Esophagus muscularis mucosa (tissue), 4 donors: ENCODE data around the gene RAD18. TPM values are rescaled to one million over a fixed set of nuclear protein-coding genes. Genes with fewer than 3 reads are reported as not detected.

Experiments used
- DNase-seq: peaks from one replicate; pipeline ENCODE4 v3.0.0-alpha.2; 2017; ENCODE audit errors: extremely low spot score
- H3K27ac ChIP-seq, 4 donors: fragments of 200-600 bp; sonication (generic); replicated peaks in 1 of 4; 1 replicate in 3 of 4; 2 replicates in 1 of 4; pipeline ENCODE4 v1.5.1; 2016 to 2019; ENCODE audit warnings: mild to moderate bottlenecking in 1 of 4
- H3K27me3 ChIP-seq, 4 donors: fragments of 200-600 bp; sonication (generic); one replicate each; pipeline versions ENCODE4 v1.5.1 to v1.6.0; 2016 to 2019
- H3K36me3 ChIP-seq, 4 donors: fragments of 200-600 bp; sonication (generic); one replicate each; pipeline ENCODE4 v1.5.1; 2016 to 2019
- H3K4me1 ChIP-seq, 4 donors: fragments of 200-600 bp; sonication (generic); one replicate each; pipeline ENCODE4 v1.5.1; 2016 to 2019
- H3K4me3 ChIP-seq, 4 donors: fragments of 200-600 bp; sonication (generic); 1 replicate in 2 of 4; 2 replicates in 2 of 4; pipeline ENCODE4 v1.5.1; 2016 to 2019; ENCODE audit warnings: mild to moderate bottlenecking in 4 of 4, moderate library complexity in 1 of 4
- H3K9me3 ChIP-seq, 4 donors: fragments of 200-600 bp; sonication (generic); 1 replicate in 3 of 4; 2 replicates in 1 of 4; pipeline ENCODE4 v1.5.1; 2016 to 2019
- EP300 ChIP-seq: sonication (generic); formaldehyde crosslinking; IDR thresholded peaks from one replicate; pipeline ENCODE4 v1.6.1; 2017; ENCODE audit warnings: antibody characterized with exemption
- POLR2A ChIP-seq: fragments of 450-650 bp; IDR thresholded peaks from one replicate; pipeline ENCODE4 v1.6.1; 2017; ENCODE audit warnings: antibody characterized with exemption, moderate library complexity, mild to moderate bottlenecking, low read depth
- POLR2AphosphoS5 ChIP-seq, 2 donors: sonication (generic); formaldehyde crosslinking; IDR thresholded peaks; one replicate each; pipeline ENCODE4 v1.6.1; 2017; ENCODE audit warnings: antibody characterized with exemption in 2 of 2
- WGBS: methylation state at CpG from one replicate; pipeline ENCODE4 v1.1.5; 2018; 5-methylcytosine and 5-hydroxymethylcytosine counted together
- intact Hi-C: fragments of 100-400 bp; cut with DNase I; formaldehyde crosslinking; loops from one replicate; pipeline ENCODE4 v1.15.1; 2023
- total RNA-seq, 4 donors: library from RNA; depleted of rRNA; stranded (reverse); fragments of >200 nt; gene quantifications; one replicate each; pipeline versions ENCODE4 v1.1.0 to v1.2.1, GENCODE V29; 2016
- TF ChIP-seq, protein P1 (sequence below), 3 experiments: fragments of 200-600 bp in 2 of 3; fragments of 450-650 bp in 1 of 3; sonication (generic) in 2 of 3; IDR thresholded peaks; one replicate each; pipeline ENCODE4 v1.5.1; 2017 to 2019; ENCODE audit warnings: antibody characterized with exemption in 3 of 3, mild to moderate bottlenecking in 2 of 3, moderate library complexity in 1 of 3

Gene RAD18
- total RNA-seq, 4 donors from 2014 or later, result 3.4 to 6.6 (median 5.2) TPM

DNA sequence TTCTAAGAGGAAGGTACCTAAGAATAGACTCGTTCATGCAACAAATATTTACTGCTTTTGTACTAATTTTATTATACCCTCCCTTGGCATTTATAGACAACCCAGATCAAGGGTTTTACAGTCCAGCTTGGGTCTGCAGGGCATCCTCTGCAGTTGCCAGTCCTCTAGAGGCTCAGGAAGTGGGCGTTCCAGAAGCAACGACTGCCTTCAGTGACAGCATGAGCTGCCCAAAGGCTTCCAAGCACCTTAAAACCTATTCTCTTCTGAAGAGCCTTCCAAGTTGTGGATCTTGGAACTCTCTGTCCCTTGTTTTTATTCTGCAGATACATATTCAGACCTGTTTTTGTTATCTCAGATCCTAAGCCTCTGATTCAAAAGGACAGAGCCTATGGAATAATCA is 95.6 kb downstream of the RAD18 start:
- 91% methylated on average over 3 of the region's 3 CpGs for WGBS
- DNase-seq, result no peak
- Histone ChIP-seq H3K36me3 (no peaks in the 10 kb centered on the region), H3K27ac (no peak overlapping the region), H3K9me3 (no peaks in the 10 kb centered on the region), H3K27me3 (no peaks in the 10 kb centered on the region), H3K4me3 (no peak overlapping the region), H3K4me1 (no peaks in the 10 kb centered on the region)
- intact Hi-C loops, result no loop called here
- TF ChIP-seq EP300, result no peak
- no peak for TF ChIP-seq POLR2A
- TF ChIP-seq, protein P1, sequence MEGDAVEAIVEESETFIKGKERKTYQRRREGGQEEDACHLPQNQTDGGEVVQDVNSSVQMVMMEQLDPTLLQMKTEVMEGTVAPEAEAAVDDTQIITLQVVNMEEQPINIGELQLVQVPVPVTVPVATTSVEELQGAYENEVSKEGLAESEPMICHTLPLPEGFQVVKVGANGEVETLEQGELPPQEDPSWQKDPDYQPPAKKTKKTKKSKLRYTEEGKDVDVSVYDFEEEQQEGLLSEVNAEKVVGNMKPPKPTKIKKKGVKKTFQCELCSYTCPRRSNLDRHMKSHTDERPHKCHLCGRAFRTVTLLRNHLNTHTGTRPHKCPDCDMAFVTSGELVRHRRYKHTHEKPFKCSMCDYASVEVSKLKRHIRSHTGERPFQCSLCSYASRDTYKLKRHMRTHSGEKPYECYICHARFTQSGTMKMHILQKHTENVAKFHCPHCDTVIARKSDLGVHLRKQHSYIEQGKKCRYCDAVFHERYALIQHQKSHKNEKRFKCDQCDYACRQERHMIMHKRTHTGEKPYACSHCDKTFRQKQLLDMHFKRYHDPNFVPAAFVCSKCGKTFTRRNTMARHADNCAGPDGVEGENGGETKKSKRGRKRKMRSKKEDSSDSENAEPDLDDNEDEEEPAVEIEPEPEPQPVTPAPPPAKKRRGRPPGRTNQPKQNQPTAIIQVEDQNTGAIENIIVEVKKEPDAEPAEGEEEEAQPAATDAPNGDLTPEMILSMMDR (IDR thresholded peaks at IDR 0.05), result no peak
- TF ChIP-seq POLR2AphosphoS5 (IDR thresholded peaks at IDR 0.05), result no peak

DNA sequence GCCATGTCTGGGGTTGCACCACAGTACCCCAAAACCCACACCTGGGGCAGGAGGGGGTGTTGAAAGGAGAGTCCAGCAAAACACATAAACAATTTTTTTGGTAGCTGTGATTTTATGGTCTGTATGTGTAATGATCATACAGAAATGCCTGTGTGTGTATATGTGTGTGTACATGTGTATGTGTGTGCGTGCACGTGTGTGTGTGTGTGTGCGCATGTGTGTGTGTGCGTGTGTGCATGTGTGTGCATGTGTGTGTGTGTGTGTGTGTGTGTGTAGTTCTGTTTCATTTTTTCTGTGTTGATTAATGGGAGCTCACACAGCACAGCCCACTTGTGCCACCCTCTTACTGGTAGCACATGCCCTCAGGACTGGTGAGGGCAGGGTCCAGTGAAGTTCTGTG is 97.6 kb downstream of the RAD18 start:
- WGBS, result 90% methylated on average over 4 of the region's 4 CpGs
- TF ChIP-seq, protein P1 (IDR thresholded peaks at IDR 0.05), result no peak
- TF ChIP-seq POLR2A (no peak), EP300 (no peak), POLR2AphosphoS5 (IDR thresholded peaks at IDR 0.05) (no peak)

DNA sequence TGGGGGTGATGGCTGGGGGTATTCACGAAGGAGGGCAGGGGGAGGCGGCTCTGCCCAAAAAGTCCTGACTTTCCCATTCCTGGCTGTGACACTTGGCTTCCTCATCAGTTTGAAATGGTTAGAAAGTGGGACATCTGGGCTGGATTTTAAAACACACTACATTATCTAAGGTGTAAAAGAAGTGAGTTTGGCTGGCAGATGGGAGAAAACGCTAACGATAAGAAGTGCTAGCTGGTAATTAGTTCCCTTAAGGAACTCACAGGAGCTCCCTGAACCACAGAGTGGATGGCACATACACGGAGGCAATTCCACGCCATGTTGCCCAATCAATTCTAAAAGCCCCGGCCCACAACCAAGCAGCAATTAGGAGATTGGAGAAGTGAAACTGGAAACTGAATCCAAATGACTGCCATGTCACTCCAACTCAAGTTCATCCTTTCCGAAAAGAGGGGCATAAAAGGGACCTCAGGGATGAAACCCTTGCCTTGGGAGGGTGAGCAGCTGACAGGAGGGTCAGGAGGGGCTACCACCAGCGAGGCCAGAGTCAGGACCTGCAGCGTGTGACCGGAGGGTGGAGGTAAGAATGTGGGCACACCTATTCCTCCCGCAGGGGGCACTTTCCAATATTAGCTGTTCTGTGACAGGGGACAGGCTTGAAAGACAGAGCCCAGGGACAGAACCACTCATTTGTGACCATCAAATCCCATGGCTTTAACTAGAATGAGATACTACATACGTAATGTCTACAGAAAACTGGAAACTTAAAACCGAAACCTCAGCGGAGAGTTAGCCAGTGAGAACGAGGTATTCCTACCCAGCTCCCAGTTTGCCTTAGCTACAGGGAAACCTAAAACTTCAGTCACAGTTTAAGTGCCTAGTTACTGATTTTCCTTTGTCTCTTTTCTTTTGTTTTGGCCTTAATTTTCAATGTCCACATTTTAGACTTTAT is 98.6 kb downstream of the RAD18 start:
- H3K27me3 ChIP-seq, result no peaks in the 10 kb centered on the region
- 92% methylated on average over 16 of the region's 16 CpGs for WGBS
- H3K27ac ChIP-seq, result no peak overlapping the region
- H3K36me3 ChIP-seq, result no peaks in the 10 kb centered on the region
- DNase-seq, result no peak
- H3K4me3 ChIP-seq, result no peak overlapping the region
- no peak for TF ChIP-seq POLR2AphosphoS5 (IDR thresholded peaks at IDR 0.05)
- TF ChIP-seq, protein P1 (IDR thresholded peaks at IDR 0.05), result no peak
- TF ChIP-seq POLR2A, result no peak
- no peak for TF ChIP-seq EP300
- no peaks in the 10 kb centered on the region for H3K4me1 ChIP-seq
- H3K9me3 ChIP-seq, result no peaks in the 10 kb centered on the region
- intact Hi-C loops, result no loop called here

More for the DNA sequence above, 97.6 kb downstream of the RAD18 start:
- intact Hi-C loops, result no loop called here
- no peaks in the 10 kb centered on the region for H3K36me3 ChIP-seq
- H3K27ac ChIP-seq, result no peak overlapping the region
- no peaks in the 10 kb centered on the region for H3K9me3 ChIP-seq
- no peaks in the 10 kb centered on the region for H3K27me3 ChIP-seq
- DNase-seq, result no peak
- H3K4me1 ChIP-seq, result no peaks in the 10 kb centered on the region
- no peak overlapping the region for H3K4me3 ChIP-seq

DNA sequence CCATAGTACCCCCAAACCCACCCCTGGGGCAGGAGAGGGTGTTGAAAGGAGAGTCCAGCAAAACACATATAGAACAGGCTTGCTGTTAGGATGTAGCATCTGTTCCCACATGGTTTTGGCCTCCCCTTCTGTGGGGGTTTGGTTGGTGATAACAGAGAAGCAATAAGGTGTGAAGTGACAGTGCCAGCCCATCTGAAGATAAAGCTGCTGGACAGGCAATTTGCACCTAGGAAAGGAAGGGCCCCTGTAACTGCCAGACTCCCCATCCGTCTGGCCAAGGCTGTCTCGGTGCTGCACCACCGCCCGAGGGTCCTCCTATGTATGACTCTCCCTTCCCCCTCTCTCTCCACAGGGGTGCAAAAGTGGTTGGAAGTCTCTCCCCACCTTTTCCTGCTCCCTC is 99.4 kb downstream of the RAD18 start:
- H3K4me1 ChIP-seq, result no peaks in the 10 kb centered on the region
- WGBS, result 96% methylated on average over 4 of the region's 4 CpGs
- TF ChIP-seq POLR2AphosphoS5 (IDR thresholded peaks at IDR 0.05), result no peak
- TF ChIP-seq, protein P1 (IDR thresholded peaks at IDR 0.05), result no peak
- TF ChIP-seq EP300, result no peak
- no peak for TF ChIP-seq POLR2A
- no peaks in the 10 kb centered on the region for H3K36me3 ChIP-seq
- no peaks in the 10 kb centered on the region for H3K9me3 ChIP-seq
- intact Hi-C loops, result no loop called here
- H3K4me3 ChIP-seq, result no peak overlapping the region
- no peak for DNase-seq
- H3K27ac ChIP-seq, result no peak overlapping the region
- H3K27me3 ChIP-seq, result no peaks in the 10 kb centered on the region
